Neural cell (in vitro differentiated cells): ENCODE data around the gene SEC11C. TPM values are rescaled to one million over a fixed set of nuclear protein-coding genes. Genes with fewer than 3 reads are reported as not detected.

ENCODE experiments used
- H2AFZ ChIP-seq: fragments of 200-600, 300-800 bp; sonication (generic), shearing (Covaris generic); 2 replicates; pipeline ENCODE4 v1.6.0; 2014; ENCODE audit warnings: low read depth, mild to moderate bottlenecking, antibody characterized with exemption, low read length, moderate library complexity
- H3F3A ChIP-seq: fragments of 200-600 bp; shearing (Covaris generic); 2 replicates; pipeline ENCODE4 v1.6.1; 2016; ENCODE audit warnings: mild to moderate bottlenecking, moderate library complexity, mixed read lengths, antibody characterized with exemption, low read length; ENCODE audit not compliant: insufficient read depth, poor library complexity, severe bottlenecking
- H3K27ac ChIP-seq: fragments of 200-600, 300-800 bp; sonication (generic), shearing (Covaris generic); 2 replicates; pipeline ENCODE4 v1.5.1; 2014; ENCODE audit warnings: mild to moderate bottlenecking, low read length, moderate library complexity
- H3K27me3 ChIP-seq: fragments of 300-800, 200-600 bp; sonication (generic), shearing (Covaris generic); 2 replicates; pipeline ENCODE4 v1.6.0; 2014; ENCODE audit warnings: mild to moderate bottlenecking, low read depth, low read length, moderate library complexity; ENCODE audit not compliant: insufficient read depth
- H3K36me3 ChIP-seq: fragments of 300-800, 200-600 bp; sonication (generic), shearing (Covaris generic); 2 replicates; pipeline ENCODE4 v1.5.1; 2014; ENCODE audit warnings: mild to moderate bottlenecking, antibody characterized with exemption, low read length, moderate library complexity; ENCODE audit not compliant: insufficient read depth
- H3K4me2 ChIP-seq: fragments of 300-800, 200-600 bp; sonication (generic), shearing (Covaris generic); 2 replicates; pipeline ENCODE4 v1.6.0; 2014; ENCODE audit warnings: mild to moderate bottlenecking, low read length
- H3K4me3 ChIP-seq: fragments of 300-800, 200-600 bp; sonication (generic), shearing (Covaris generic); 2 replicates; pipeline ENCODE4 v1.5.1; 2014; ENCODE audit warnings: mild to moderate bottlenecking, low read length, moderate library complexity
- H3K79me2 ChIP-seq: fragments of 200-600 bp; shearing (Covaris generic); replicated peaks from 2 replicates; pipeline ENCODE4 v1.6.0; 2014; ENCODE audit warnings: mild to moderate bottlenecking, low read length, moderate library complexity; ENCODE audit not compliant: insufficient read depth
- H3K9ac ChIP-seq: fragments of 300-800, 200-600 bp; sonication (generic), shearing (Covaris generic); 2 replicates; pipeline ENCODE4 v1.6.1; 2016; ENCODE audit warnings: mild to moderate bottlenecking, low read length, mixed read lengths
- H3K9me2 ChIP-seq: fragments of 200-600 bp; shearing (Covaris generic); 2 replicates; pipeline ENCODE4 v1.6.1; 2016; ENCODE audit warnings: mild to moderate bottlenecking, low read length, mixed read lengths; ENCODE audit not compliant: insufficient read depth
- H3K9me3 ChIP-seq: fragments of 200-600, 300-800 bp; sonication (generic), shearing (Covaris generic); 2 replicates; pipeline ENCODE4 v1.6.1; 2016; ENCODE audit warnings: mild to moderate bottlenecking, mixed run types, low read length, moderate library complexity, mixed read lengths
- H4K20me1 ChIP-seq: fragments of 200-600 bp; shearing (Covaris generic); 2 replicates; pipeline ENCODE4 v1.6.1; 2016; ENCODE audit warnings: mild to moderate bottlenecking, mixed run types; ENCODE audit not compliant: insufficient read depth
- CTCF ChIP-seq: fragments of 450-650 bp; IDR thresholded peaks from 2 replicates; pipeline ENCODE4 v1.5.1; 2014; ENCODE audit warnings: antibody characterized with exemption, mild to moderate bottlenecking, moderate library complexity; ENCODE audit not compliant: poor library complexity, severe bottlenecking
- EP300 ChIP-seq: fragments of 450-650 bp; conservative IDR thresholded peaks from 2 replicates; pipeline ENCODE4 v1.6.1; 2014; ENCODE audit warnings: antibody characterized with exemption, mild to moderate bottlenecking, moderate library complexity; ENCODE audit not compliant: poor library complexity, severe bottlenecking
- EZH2 ChIP-seq: fragments of 200-600, 300-800 bp; shearing (Covaris generic), sonication (generic); IDR thresholded peaks from 2 replicates; pipeline ENCODE4 v1.6.1; 2014; ENCODE audit warnings: antibody characterized with exemption, low read length, borderline replicate concordance, mild to moderate bottlenecking; ENCODE audit not compliant: insufficient read depth, poor library complexity, severe bottlenecking
- MXI1 ChIP-seq: fragments of 450-650 bp; conservative IDR thresholded peaks from 2 replicates; pipeline ENCODE4 v1.6.1; 2014; ENCODE audit warnings: antibody characterized with exemption, mild to moderate bottlenecking; ENCODE audit not compliant: poor library complexity, severe bottlenecking
- POLR2AphosphoS5 ChIP-seq: IDR thresholded peaks from 2 replicates; pipeline ENCODE4 v1.6.1; 2012
- RAD21 ChIP-seq: fragments of 450-650 bp; conservative IDR thresholded peaks from 2 replicates; pipeline ENCODE4 v1.6.1; 2014; ENCODE audit warnings: antibody characterized with exemption, mild to moderate bottlenecking, moderate library complexity
- SMC3 ChIP-seq: fragments of 450-650 bp; conservative IDR thresholded peaks from 2 replicates; pipeline ENCODE4 v1.6.1; 2014; ENCODE audit warnings: antibody characterized with exemption, mild to moderate bottlenecking, moderate library complexity; ENCODE audit not compliant: poor library complexity
- TAF1 ChIP-seq: IDR thresholded peaks from 2 replicates; pipeline ENCODE4 v1.6.1; 2012; ENCODE audit warnings: low read depth
- polyA plus RNA-seq: library from polyadenylated mRNA; depleted of rRNA; stranded (reverse); fragments of >200 nt; gene quantifications from 2 replicates; pipeline ENCODE4 v1.2.3, GENCODE V29; 2014
- TF ChIP-seq, protein P1 (sequence below): IDR thresholded peaks from 2 replicates; pipeline ENCODE4 v1.6.1; 2012; ENCODE audit warnings: borderline replicate concordance

SEC11C gene
- polyA plus RNA-seq, 1 donor from 2014 or later, result 211 TPM

- H3F3A ChIP-seq, result no peaks in the 10 kb centered on the region
- H3K79me2 ChIP-seq, result no peaks in the 10 kb centered on the region
- no peak overlapping the region for H2AFZ ChIP-seq
- no peaks in the 10 kb centered on the region for H4K20me1 ChIP-seq
- H3K27me3 ChIP-seq, result no peaks in the 10 kb centered on the region
- no peaks in the 10 kb centered on the region for H3K9me3 ChIP-seq
- no peak overlapping the region for H3K27ac ChIP-seq
- H3K36me3 ChIP-seq, result no peaks in the 10 kb centered on the region
- TF ChIP-seq, protein P1, sequence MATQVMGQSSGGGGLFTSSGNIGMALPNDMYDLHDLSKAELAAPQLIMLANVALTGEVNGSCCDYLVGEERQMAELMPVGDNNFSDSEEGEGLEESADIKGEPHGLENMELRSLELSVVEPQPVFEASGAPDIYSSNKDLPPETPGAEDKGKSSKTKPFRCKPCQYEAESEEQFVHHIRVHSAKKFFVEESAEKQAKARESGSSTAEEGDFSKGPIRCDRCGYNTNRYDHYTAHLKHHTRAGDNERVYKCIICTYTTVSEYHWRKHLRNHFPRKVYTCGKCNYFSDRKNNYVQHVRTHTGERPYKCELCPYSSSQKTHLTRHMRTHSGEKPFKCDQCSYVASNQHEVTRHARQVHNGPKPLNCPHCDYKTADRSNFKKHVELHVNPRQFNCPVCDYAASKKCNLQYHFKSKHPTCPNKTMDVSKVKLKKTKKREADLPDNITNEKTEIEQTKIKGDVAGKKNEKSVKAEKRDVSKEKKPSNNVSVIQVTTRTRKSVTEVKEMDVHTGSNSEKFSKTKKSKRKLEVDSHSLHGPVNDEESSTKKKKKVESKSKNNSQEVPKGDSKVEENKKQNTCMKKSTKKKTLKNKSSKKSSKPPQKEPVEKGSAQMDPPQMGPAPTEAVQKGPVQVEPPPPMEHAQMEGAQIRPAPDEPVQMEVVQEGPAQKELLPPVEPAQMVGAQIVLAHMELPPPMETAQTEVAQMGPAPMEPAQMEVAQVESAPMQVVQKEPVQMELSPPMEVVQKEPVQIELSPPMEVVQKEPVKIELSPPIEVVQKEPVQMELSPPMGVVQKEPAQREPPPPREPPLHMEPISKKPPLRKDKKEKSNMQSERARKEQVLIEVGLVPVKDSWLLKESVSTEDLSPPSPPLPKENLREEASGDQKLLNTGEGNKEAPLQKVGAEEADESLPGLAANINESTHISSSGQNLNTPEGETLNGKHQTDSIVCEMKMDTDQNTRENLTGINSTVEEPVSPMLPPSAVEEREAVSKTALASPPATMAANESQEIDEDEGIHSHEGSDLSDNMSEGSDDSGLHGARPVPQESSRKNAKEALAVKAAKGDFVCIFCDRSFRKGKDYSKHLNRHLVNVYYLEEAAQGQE, result no peak
- no peak for TF ChIP-seq CTCF
- TF ChIP-seq POLR2AphosphoS5, result no peak
- no peak for TF ChIP-seq MXI1
- TF ChIP-seq EP300, result no peak
- no peak for TF ChIP-seq RAD21
- no peak for TF ChIP-seq TAF1
- no peak for TF ChIP-seq SMC3
- no peak for TF ChIP-seq EZH2
- no peak overlapping the region for H3K4me3 ChIP-seq
- no peak overlapping the region for H3K9ac ChIP-seq
- no peaks in the 10 kb centered on the region for H3K9me2 ChIP-seq
- H3K4me2 ChIP-seq, result no peak overlapping the region
These were observed 43.4 kb upstream of the SEC11C start for GRCh38 chr18:59096098-59096789.

DNA sequence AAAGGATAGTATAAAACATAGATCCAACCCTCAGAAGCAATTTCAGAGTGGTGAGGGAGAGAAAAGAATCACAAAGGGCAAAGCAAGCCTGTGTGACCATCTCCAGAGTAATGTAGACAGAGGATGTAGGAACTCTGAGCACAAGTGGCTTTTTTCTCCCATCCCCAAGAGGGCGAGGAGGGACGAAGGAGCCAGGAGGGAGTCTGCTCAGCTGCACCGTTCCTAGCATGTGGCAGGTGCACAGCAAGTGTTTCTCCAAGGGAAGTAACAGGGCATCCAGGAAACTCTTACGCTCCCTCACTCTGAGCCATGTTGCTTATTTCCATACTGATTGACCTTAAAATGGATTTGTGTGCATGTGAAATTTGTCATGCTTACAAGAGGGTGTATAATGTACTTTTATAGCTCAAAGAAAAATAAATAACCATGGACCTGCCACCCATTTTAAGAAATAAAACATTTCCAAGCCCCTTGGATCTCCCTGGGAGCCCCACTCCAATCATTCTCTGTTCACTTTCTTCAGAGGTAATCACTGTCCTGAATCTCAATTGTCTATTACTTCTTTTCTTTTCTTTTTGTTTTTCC, 37.8 kb upstream of the SEC11C start:
- no peak overlapping the region for H3K27ac ChIP-seq
- H3K9ac ChIP-seq, result no peak overlapping the region
- H3F3A ChIP-seq, result no peaks in the 10 kb centered on the region
- H2AFZ ChIP-seq, result no peak overlapping the region
- H3K79me2 ChIP-seq, result no peaks in the 10 kb centered on the region
- TF ChIP-seq EP300, result no peak
- TF ChIP-seq, protein P1, result no peak
- TF ChIP-seq TAF1, result no peak
- TF ChIP-seq CTCF, result no peak
- TF ChIP-seq MXI1, result no peak
- no peak for TF ChIP-seq EZH2
- TF ChIP-seq SMC3, result no peak
- no peak for TF ChIP-seq POLR2AphosphoS5
- no peak for TF ChIP-seq RAD21
- no peaks in the 10 kb centered on the region for H3K27me3 ChIP-seq
- H4K20me1 ChIP-seq, result no peaks in the 10 kb centered on the region
- H3K9me3 ChIP-seq, result no peaks in the 10 kb centered on the region
- no peaks in the 10 kb centered on the region for H3K36me3 ChIP-seq
- H3K9me2 ChIP-seq, result no peaks in the 10 kb centered on the region
- no peak overlapping the region for H3K4me3 ChIP-seq
- no peak overlapping the region for H3K4me2 ChIP-seq
